NCI-H446 (cell line): ENCODE results near the gene FOLR2.
"Not testable (repeated sequence)": the region's sequence is repeated elsewhere in the genome, so short reads cannot be mapped to it uniquely, and the experiment has no call there.

Experiments
- DNase-seq, 2 experiments: peaks; one replicate each; lab custom pipeline; 2025; lab: John Stamatoyannopoulos, UW

The FOLR2 gene

DNA sequence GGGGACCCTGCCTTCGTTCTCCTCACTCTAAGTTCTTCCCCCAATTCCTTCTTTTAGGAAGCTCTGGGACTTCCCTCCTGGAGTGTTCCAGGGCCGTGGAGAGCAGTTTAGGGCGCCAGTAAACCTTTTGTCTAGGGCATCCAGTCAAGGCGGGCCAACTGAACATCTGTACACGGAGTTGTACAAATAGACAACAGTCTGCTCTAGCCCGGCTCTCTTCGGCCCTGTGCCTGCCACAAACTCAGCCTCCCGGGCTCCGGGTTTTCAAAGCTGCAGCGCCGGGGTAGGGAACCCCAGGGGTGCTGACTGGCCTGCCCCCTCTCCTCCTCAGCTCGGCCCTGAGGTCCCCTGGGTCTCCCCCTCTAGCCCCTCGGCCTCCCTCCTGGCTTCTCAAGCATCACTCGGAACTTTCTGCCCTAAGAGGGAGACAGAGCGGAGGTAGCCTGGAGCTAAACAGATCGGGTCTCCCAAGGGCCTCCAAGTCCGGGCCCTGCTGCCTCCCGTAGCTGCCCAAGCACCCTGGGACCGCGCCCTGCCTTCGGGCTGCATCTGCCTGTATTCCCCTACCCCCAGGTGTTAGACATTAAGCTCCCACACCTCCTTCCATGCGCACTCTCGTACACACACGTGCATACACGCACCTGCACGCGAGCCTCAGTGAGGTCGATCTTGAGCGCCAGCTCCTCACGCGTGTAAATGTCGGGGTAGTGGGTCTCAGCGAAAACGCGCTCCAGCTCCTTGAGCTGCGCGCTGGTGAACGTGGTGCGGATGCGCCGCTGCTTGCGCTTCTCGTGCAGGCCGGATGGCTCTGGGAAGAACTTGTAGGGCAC is 24.1 kb downstream of the FOLR2 start:
- DNase-seq: peak in 1 of 2 experiments; percentile 18

DNA sequence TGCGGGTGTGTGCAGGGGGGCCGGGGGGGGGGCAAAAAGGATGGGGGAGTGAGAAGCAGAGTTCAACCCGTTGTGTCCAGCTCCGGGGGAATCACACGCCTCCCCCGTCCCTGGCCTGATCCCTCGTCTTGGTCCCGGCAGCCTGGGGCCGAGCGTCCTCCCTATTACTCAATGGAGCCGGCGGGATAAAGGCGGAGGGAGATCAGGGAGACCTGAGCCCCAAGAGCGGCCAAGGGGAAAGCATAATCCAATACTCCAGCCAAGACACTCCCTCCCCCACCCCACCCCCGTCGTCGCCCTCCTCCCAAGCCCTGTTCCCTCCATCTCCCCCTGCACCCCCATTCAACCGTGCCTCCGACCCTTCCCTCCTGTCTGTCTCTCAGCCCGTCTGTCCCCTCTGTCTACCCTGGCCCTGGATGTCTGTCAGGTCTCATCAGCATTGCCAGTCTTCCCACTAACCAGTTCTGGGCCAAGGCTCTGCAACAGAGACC is 24.7 kb downstream of the FOLR2 start:
- DNase-seq: no peak

DNA sequence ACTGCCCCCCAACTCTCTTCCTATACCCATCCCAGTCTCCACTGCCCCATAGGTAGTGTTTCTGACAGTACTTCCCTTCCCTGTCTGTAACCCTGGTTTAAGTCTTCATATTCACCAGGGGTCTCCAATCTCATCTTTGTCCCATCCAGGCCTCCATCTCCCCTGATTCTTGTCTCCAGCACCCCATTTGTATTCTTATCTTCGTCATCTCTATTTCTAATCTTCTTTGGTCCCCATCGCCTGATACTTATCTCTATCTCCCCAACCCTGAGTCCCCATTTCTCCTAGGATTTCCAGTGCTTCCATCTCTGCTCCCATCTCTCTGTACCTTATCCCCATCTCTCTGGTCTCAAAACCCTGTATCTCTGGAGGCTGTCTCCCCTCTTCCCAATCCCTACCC is 25.5 kb downstream of the FOLR2 start:
- DNase-seq: no peak

DNA sequence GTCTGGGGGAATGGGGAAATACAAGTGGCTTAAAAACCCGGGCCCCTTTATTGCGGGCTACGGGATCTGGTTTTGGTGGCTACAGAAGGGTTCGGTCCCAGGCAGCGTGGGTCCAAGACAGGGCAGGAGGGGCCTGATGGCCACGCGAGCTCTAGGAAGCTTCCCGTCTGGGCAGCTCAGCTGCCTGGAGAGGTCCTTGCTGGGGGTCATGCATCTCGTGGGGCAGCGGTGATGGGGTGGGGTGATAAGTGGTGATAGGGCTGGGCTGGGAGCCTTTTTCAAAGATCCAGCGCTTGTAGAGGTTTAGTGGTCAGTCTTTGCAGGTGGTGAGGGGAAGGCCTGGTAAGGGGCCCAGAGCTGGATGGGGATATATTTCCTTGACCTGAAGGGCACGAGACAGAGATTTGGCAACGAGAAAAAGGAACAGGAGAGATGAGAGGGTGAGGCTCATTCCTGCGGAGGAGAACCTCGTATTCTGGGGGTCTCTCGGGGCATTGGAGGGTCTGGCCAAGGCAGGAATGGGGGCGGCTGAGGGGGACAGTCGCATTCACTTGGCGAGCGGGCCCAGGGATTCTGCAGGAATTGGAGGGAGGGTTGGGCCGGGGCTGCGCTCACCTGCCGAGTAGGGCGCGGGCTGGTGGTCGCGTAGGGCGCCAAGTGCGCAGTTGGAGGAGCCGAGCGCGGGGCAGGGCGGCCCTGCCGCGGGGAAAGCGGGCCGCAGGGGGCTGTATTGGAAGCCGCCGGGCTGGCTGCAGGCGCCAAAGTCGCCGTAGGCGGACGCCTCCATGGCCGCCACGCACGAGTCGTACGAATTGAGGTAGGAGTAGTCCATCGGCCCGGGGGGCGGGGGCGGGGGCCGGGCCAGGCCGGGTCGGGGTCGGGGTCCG is 26.8 kb downstream of the FOLR2 start:
- no peak for DNase-seq

DNA sequence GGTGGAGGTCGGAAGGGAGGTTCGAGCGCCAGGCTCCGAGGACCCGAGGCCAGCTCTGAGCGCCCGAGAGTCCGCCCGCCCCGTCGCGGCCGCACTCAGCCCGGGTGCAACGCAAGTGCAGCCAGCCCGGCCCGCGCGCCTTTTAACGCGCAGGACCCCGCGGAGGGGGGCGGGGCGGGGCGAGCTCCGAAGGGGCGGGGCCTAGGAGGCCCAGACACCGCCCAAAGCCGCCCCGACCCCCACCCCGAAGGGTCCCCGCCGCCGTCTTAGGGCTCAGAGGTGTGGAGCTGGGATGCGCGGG is 27.4 kb downstream of the FOLR2 start, which contains the start of gene PHOX2A:
Gene PHOX2A, minus strand, starts transcription at position 117 of the 301 bp plus-strand sequence. CDS start 172 bp downstream, outside the sequence.
- peak in 1 of 2 experiments; percentile 31 for DNase-seq

DNA sequence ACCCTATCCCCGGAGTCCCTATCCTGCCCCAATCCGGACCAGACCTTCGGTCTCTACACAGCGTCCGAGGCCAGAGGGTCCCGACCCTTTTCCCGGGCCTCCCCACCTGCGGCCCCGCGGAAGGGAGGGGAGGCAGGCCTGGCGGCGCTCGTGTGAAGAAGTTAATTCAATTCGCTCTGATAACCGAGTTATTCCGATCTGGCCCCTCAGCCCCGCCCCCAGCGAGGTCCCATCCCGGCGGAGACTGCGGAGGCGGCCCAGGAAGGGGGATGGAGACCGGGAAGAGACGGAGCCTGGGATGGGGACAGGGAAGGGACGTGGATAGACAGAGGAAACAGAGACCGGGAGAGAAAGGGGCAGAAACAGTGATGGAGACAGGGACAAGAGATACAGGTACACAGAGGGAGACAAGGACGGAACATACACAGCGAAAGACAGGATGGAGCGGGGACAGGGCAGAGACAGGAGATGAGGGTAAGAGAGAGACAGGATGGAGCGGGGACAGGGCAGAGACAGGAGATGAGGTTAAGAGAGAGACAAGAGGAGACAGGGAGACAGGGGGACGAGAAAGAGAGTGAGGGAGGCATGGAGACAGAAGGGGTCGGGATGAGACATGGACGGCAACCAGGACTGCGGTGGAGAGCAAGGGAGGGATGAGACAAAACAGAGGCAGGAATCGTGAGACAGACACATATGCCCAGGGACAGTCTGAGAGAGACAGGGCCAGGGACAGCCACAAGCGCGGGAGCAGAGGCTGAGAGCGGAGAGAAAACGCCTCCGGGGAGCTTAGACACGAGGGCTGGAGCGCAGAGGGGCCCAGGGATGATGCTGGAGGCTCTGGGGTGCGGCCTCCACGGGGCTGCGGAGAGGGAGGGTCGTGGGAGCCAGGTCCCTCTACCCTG is 28.0 kb downstream of the FOLR2 start:
- no peak for DNase-seq

DNA sequence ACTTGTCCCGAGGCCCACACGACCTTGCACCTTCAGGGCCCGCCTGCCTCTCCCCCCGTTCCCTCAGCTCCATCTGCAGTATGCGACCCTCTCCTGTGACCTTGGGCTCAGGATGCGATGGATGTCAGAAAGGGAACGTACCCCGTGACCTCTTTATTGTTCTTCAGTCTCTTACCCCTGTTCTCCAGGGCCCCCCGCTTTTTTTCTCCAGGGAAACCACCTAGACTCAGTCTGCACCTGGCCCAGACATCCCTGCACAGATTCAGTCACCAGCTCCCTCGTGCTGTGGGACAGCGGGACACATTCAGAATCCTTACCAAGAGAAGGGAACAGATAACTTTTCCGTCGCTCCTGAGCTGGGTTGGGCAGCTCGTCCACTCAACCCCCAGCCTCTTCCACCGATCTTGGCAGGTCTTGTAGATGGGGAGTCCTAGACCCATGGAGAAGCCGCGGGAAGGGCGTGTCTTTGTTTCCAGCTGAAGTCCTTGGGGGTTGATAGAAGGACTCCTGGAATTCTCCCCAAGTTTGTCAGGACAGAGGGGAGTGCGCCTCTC is 28.7 kb downstream of the FOLR2 start:
- no peak for DNase-seq

DNA sequence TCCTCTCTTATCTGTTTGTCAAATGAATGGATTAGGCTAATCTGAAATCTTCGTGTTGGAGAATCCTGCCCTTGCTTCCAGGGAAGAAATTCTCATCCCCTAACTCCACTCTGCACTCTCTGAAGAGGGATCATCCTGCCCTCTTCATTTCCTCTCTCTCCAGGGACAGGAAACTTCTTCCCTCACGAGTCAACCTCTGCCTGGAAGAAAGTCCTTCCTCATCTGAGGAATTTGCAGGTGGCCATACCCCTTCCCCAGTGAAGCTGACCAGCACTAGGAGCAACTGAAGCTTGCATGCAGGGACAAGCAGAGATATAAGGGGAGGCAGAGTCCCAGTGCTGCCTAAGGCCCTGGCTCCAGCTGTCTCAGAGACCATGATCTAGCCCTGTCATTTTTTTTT is 31.0 kb downstream of the FOLR2 start:
- DNase-seq: no peak

DNA sequence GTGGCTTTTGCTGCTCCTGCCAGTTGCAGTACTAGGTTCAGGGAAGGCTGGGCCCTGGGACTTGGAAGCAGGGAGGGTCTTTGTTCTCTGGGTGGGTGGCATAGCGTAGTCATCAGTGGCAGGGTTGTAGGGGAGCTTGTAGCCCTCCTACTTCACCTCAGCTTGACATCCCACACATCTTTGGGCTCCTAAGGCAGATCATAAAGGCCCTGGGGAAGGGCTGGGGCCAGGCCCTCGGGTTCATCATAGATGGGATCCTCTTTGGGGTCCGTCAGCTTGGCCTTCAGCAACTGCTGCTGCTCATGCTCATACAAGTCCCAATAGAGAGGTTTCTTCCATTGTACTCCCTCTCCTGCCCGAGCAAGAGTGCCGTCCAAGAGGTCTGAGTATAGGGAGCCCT is 33.4 kb downstream of the FOLR2 start:
- DNase-seq: no peak

DNA sequence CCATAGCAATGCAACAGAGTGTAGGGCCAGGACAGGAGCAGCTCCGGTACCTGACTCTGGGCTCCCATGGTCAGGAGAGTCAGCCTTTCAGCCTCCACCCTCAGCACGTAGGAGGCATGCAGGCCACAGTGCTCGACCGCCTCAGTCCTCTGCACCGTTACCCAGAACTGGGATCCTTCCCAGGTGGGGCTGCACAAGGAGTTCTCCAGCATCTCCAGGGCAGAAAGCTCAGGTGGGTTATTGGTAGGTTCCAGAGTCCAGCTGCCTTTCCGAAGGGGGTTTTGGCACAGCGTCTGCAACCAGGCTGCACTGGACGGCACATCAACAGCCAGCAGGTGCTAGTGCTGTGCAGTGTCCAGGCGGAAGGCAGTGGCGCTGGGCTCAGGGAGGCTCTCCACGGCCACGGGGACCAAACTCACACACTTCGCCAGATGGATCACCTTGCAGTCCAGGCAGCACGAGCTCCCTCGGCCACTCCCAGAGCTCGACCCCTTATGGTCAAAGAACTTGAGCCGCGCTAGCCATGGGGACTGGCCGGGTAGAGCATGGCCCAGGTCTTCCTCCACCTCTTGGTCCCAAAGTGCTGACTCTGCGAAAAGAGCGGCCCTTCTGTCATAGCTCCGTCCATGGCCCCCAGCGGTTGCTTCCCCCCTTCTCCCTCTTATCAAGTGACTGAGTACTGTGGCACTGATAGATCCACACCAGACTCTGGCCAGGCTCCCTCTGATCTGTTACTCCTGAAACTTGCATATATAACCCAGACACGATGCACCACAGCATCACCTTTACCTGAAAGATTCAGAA is 34.3 kb downstream of the FOLR2 start:
- DNase-seq: no peak

DNA sequence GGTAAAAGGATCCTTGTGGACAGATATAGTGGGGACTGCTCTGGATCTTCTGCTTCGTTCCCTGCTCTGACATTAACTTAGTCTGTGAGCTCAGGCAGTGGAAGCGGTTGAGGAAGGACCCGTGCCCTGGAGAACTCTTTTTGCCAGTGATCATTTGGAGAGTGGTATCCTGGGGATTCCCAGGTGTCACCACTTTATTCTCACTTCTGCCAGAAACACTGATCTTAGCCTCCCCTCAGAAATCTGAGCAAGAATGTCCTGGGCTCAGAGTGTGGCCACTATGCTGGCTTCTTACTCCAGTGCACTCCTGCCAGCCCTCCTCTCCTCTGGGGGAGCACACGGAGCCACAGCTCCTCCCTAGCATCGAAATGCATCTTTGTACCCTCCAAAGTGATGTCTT is 35.0 kb downstream of the FOLR2 start:
- no peak for DNase-seq

DNA sequence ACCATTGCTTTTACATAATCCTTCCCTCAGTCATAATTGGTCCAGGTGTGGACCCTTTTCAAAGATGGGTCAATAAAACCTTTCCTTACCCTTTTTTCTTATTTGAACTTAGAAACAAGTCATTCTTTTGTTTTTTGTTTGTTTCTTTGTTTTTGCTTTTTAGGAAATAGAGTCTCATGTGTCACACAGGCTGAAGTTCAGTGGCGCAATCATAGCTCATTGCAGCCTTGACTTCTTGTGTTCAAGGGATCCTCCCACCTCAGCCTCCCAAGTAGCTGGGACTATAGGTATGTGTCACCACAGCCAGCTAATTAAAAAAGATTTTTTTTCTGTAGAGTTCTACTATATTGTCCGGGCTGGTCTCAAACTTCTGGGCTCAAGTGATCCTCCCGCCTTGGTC is 36.8 kb downstream of the FOLR2 start:
- DNase-seq: no peak

DNA sequence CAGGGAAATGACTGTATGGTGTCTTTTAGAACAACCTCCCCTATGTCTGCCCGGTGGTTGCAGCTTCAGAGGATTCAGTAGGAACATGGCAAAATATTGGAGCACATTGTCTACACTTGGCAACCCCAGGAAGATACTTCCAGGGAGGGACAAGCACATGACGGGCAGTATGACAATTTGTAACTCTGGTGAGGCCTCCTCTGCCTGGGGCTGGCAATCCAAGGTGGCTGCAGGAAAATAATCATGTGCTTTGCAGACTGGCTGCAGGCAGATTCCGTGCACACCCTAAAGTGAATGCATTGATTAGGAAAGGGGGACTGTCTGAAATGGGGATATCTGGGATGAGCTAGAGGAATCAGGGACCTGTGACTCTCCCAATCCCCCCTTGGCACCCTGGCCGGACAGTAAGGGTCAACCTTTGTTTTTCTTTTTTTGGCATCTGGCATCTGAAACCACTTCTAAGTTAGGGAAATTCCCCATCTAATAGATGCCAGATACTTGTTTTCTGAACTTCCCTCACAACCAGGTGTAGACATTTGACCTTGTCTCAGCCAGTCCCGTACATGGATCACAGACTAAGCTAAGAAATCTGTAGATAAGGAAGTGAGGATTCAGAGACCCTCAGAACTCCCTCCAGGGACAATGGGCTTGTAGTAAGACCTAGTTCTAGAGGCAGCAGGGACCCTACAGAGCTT is 37.9 kb downstream of the FOLR2 start:
- DNase-seq: no peak

DNA sequence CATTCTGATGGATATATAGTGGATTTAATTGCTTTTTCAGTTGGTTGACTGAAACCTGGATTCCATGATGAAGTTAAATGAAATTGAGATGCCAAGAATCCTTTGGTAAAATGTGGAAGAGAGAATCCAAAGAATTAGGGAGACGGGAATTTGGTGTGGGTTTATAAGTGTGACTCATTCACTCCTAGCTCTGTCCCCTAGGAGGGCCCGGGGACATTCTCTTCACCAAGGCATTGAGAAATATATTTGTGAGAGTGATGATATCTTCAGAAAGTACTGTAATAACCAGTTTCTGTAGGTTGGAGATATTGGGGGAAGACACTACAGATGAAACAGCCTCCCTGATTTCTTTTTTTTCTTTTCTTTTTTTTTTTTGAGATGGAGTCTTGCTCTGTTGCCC is 41.0 kb downstream of the FOLR2 start:
- no peak for DNase-seq

DNA sequence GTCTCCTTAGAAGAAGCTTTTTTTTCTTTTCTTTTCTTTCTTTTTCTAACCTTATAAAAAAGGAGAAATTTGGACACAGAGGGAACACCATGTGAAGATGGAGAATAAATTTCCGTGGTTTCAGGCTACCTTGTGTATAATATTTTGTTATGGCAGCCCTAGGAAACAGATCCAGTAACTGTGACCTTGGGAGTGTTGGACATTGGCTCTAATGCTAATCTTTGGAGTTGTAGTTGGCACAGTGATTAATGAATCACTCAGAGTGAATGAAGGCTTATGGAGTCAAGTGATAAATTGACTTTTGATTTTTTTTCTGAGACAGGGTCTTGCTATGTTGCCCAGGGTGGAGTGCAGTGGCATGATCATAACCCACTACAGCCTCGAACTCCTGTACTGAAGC is 42.9 kb downstream of the FOLR2 start:
- no peak for DNase-seq

DNA sequence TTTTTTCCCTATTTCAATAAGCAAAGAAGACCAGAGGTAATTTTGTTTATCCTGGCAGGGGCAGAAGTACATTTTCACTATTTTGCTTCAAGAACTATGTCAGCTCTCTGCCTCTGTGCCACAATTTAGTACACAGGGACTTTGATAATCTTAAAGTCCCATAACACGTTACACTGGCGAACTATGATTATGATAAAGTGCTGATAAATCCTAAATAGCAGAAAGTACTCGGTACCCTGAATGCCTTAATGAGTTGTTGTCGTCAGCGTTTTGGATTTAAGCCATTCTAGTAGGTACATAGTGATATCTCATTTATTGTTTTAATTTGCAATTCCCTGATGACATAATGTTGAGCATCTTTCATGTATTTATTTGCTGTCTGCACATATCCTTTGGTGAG is 44.0 kb downstream of the FOLR2 start:
- DNase-seq: no peak

DNA sequence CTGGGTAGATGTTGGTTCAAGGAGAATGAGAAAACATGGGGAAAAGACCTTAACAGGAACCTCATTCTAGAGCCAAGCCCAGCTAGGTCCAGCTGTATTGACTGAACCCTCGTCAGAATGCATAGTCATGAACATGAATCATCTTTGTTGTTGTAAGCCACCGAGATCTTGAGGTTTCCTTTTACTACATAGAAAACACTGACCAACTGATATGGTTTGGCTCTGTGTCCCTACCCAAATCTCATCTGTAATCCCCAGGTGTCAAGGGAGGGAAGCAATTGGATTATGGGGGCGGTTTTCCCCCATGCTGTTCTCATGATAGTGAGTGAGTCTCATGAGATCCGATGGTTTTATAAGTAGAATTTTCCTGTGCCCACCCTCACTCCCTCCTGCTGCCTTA is 46.8 kb downstream of the FOLR2 start:
- DNase-seq: no peak

DNA sequence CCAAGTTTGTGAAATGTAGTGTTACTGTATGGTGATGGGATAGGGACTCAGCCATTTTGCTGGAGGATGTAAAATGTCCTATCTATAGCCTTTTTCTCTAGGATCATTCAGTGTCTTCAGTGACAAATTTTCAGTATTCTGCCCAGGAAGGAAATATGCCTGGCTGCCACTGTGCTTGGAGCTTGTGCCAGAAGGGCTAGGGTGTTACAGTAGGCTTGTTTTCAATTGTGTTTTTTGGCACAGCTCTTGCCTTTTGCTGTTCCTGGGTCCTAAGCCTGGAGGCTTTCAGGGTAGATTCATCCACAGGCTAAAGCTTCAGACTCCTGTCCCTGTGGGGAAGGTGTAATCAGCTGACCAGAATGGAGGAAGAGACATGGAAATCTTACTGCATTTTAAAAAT is 49.4 kb downstream of the FOLR2 start:
- peak in 1 of 2 experiments; percentile 68 for DNase-seq

DNA sequence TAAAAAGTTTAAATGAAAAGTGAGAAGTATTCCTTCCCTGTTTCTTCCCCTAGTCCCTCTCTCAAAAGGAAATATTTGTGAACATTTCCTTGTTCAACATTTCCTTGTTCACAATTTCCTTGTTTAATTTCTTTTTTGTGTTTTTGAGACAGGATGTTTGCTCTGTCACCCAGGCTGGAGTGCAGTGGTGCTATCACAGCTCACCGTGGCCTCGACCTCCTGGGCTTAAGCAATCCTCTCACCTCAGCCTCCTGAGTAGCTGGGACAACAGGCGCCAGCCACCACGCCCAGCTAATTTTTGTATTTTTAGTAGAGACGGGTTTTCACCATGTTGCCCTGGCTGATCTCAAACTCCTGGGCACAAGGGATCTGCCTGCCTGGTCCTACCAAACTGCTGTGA is 50.4 kb downstream of the FOLR2 start:
- DNase-seq: not testable (repeated sequence)

DNA sequence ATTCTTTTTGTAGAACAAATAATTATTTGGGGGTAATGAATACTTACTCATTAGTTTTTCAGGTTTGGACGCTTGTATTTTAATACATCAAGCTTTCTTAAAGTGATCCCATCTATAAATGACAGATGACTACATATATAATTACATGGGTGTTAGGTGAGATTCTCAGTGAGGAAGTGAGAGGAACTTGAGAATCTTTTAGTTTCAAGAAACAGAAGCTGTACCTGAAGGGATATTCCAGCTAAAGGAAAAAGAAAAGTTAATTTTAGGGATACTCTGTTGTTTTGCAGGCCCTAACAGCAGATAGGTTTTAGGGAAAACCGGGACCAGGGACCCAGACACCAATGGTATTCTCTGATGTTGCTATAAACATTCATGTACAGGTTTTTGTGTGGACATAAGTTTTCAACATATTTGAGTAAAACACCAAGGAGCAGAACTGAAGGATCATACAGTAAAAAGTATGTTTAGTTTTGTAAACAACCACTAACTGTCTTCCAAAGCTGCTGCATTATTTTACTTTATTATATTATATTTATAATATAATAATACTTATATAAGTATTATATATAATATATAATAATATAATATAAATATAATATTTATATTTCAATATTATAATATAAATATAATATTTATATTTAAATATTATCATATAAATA is 51.5 kb downstream of the FOLR2 start:
- no peak for DNase-seq
